ENCODE data around the gene EFL1. TPM values are rescaled to one million over a fixed set of nuclear protein-coding genes. Genes with fewer than 3 reads are reported as not detected.
"Not testable (repeated sequence)": the region's sequence is repeated elsewhere in the genome, so short reads cannot be mapped to it uniquely, and the experiment has no call there.

The EFL1 gene
- total RNA-seq, 4 donors from 2014 or later, result 15.8 to 19.5 (median 16.4) TPM

- H3K4me1 ChIP-seq, result no peaks in the 10 kb centered on the region
- no peak overlapping the region for H3K27ac ChIP-seq
- H3K9me3 ChIP-seq, result no peaks in the 10 kb centered on the region
- intact Hi-C loops (cut with DNase I), result no loop called here
- TF ChIP-seq CTCF (IDR thresholded peaks at IDR 0.05) (no peak), POLR2A (IDR thresholded peaks at IDR 0.05) (no peak)
- peaks cover 0 to 54% (median 0%) of the 10 kb centered on the region in 3 donors for H3K36me3 ChIP-seq
- no peak for DNase-seq
- H3K4me3 ChIP-seq, result no peak overlapping the region
- H3K27me3 ChIP-seq, result no peaks in the 10 kb centered on the region
- WGBS, 2 donors, result 48 to 83% methylated on average over 1 to 2 of the region's 2 CpGs
Measured at GRCh38 chr15:82231842-82232241, 30.7 kb downstream of the EFL1 start.

- Histone ChIP-seq H3K4me1 (no peaks in the 10 kb centered on the region), H3K4me3 (no peak overlapping the region), H3K27me3 (no peaks in the 10 kb centered on the region), H3K27ac (no peak overlapping the region), H3K9me3 (no peaks in the 10 kb centered on the region), H3K36me3 (peaks cover 0 to 57% (median 0%) of the 10 kb centered on the region in 3 donors)
- intact Hi-C loops (cut with DNase I), result no loop called here
- 33 to 40% methylated on average over 2 of the region's 2 CpGs for WGBS, 2 donors
- DNase-seq, result no peak
- TF ChIP-seq CTCF (IDR thresholded peaks at IDR 0.05) (no peak), POLR2A (IDR thresholded peaks at IDR 0.05) (no peak)
Measured at GRCh38 chr15:82231233-82231632, 31.3 kb downstream of the EFL1 start.

GRCh38 chr15:82228750-82229149, 33.8 kb downstream of the EFL1 start:
- Histone ChIP-seq H3K9me3 (no peaks in the 10 kb centered on the region), H3K27me3 (no peaks in the 10 kb centered on the region), H3K4me1 (no peaks in the 10 kb centered on the region), H3K4me3 (no peak overlapping the region), H3K27ac (no peak overlapping the region), H3K36me3 (peaks cover 0 to 71% (median 0%) of the 10 kb centered on the region in 3 donors)
- TF ChIP-seq CTCF (IDR thresholded peaks at IDR 0.05) (no peak), POLR2A (IDR thresholded peaks at IDR 0.05) (no peak)
- 77 to 83% methylated on average over 1 of the region's 1 CpG for WGBS, 2 donors
- intact Hi-C loops (cut with DNase I), result no loop called here
- DNase-seq, result no peak

- intact Hi-C loops (cut with DNase I); DNase-seq; H3K9me3 ChIP-seq; H3K4me1 ChIP-seq; H3K27ac ChIP-seq; H3K27me3 ChIP-seq; H3K4me3 ChIP-seq: not testable (repeated sequence)
- H3K36me3 ChIP-seq, result peaks cover 0 to 54% (median 0%) of the 10 kb centered on the region in 3 donors
- WGBS, 2 donors, result 83 to 89% methylated on average over 2 of the region's 2 CpGs
- peak in 1 of 6 experiments; percentile 29 for TF ChIP-seq CTCF (IDR thresholded peaks at IDR 0.05)
Measured at GRCh38 chr15:82221535-82221934, 41.0 kb downstream of the EFL1 start.

- intact Hi-C loops (cut with DNase I); DNase-seq; H3K27me3 ChIP-seq; H3K9me3 ChIP-seq; H3K4me1 ChIP-seq; H3K27ac ChIP-seq; H3K4me3 ChIP-seq: not testable (repeated sequence)
- 83 to 87% methylated on average over 2 of the region's 2 CpGs for WGBS, 2 donors
- peaks cover 0 to 65% (median 0%) of the 10 kb centered on the region in 3 donors for H3K36me3 ChIP-seq
Measured at GRCh38 chr15:82216092-82216491, 46.4 kb downstream of the EFL1 start.

GRCh38 chr15:82212201-82212600, 50.3 kb downstream of the EFL1 start:
- H3K4me3 ChIP-seq; H3K9me3 ChIP-seq; intact Hi-C loops (cut with DNase I); H3K27me3 ChIP-seq; H3K27ac ChIP-seq; DNase-seq: not testable (repeated sequence)
- Histone ChIP-seq H3K4me1 (peaks cover 0 to 13% (median 3%) of the 10 kb centered on the region in 3 donors), H3K36me3 (peaks cover 0 to 45% (median 0%) of the 10 kb centered on the region in 3 donors)

- H3K4me3 ChIP-seq; H3K27me3 ChIP-seq; DNase-seq; H3K9me3 ChIP-seq; intact Hi-C loops (cut with DNase I); H3K27ac ChIP-seq: not testable (repeated sequence)
- WGBS, 2 donors, result 22 to 70% methylated on average over 1 to 2 of the region's 3 CpGs
- peaks cover 0 to 39% (median 0%) of the 10 kb centered on the region in 3 donors for H3K36me3 ChIP-seq
- peaks cover 0 to 13% (median 3%) of the 10 kb centered on the region in 3 donors for H3K4me1 ChIP-seq
Measured at GRCh38 chr15:82210066-82210597, 52.4 kb downstream of the EFL1 start.

- H3K4me1 ChIP-seq; H3K36me3 ChIP-seq; H3K27ac ChIP-seq; H3K4me3 ChIP-seq; H3K27me3 ChIP-seq; DNase-seq; intact Hi-C loops (cut with DNase I); H3K9me3 ChIP-seq: not testable (repeated sequence)
- 75 to 80% methylated on average over 2 of the region's 2 CpGs for WGBS, 2 donors
Measured at GRCh38 chr15:82204575-82204974, 58.0 kb downstream of the EFL1 start.
